PC-3 (cell line): ENCODE measurements around the gene APOA4. TPM values are rescaled to one million over a fixed set of nuclear protein-coding genes. Genes with fewer than 3 reads are reported as not detected.

Source experiments
- ATAC-seq: fragments of 200-7000 bp; cut with Tn5 transposase; 2 replicates; pipeline ENCODE4 v1.9.1; 2020; ENCODE audit warnings: mild to moderate bottlenecking, moderate library complexity
- BruUV-seq: library from RNA; stranded (reverse); fragments of 400-500 nt; replicated peaks from 2 replicates; lab custom pipeline; 2021; lab: Mats Ljungman, UMichigan
- CTCF ChIA-PET: fragments of 300-600 bp; sonication (Branson Sonifier 250); formaldehyde crosslinking; loops from one replicate; lab custom pipeline; 2022; ENCODE audit warnings: antibody characterized with exemption; lab: Charles Lee
- POLR2A ChIA-PET: fragments of 300-600 bp; sonication (Branson Sonifier 250); formaldehyde crosslinking; loops from one replicate; lab custom pipeline; 2022; ENCODE audit warnings: antibody characterized with exemption; ENCODE audit not compliant: unreplicated experiment; lab: Charles Lee
- DNase-seq: peaks from one replicate; pipeline ENCODE4 v3.0.0-alpha.2; 2015
- H2AFZ ChIP-seq: fragments of 300-600 bp; sonication (generic); 2 replicates; pipeline ENCODE4 v1.6.0; 2016; ENCODE audit warnings: antibody characterized with exemption, low read length
- H3F3A ChIP-seq: fragments of 300-600 bp; sonication (generic); one replicate; pipeline ENCODE4 v1.6.0; 2017; ENCODE audit warnings: antibody characterized with exemption, low read length, control low read depth, mild to moderate bottlenecking; ENCODE audit not compliant: unreplicated experiment
- H3K27ac ChIP-seq: fragments of 300-600 bp; sonication (generic); 2 replicates; pipeline ENCODE4 v1.5.1; 2016; ENCODE audit warnings: mild to moderate bottlenecking, low read length
- H3K27me3 ChIP-seq: fragments of 300-600 bp; sonication (generic); 2 replicates; pipeline ENCODE4 v1.6.1; 2016; ENCODE audit warnings: low read length, mixed read lengths
- H3K36me3 ChIP-seq: fragments of 300-600 bp; sonication (generic); 2 replicates; pipeline ENCODE4 v1.6.1; 2016; ENCODE audit warnings: low read depth, mixed run types, low read length, mixed read lengths
- H3K4me1 ChIP-seq: fragments of 300-600 bp; sonication (generic); 2 replicates; pipeline ENCODE4 v1.5.1; 2016; ENCODE audit warnings: low read length; ENCODE audit not compliant: insufficient read depth
- H3K4me2 ChIP-seq: fragments of 300-600 bp; sonication (generic); 2 replicates; pipeline ENCODE4 v1.6.0; 2016; ENCODE audit warnings: low read length
- H3K4me3 ChIP-seq: fragments of 300-600 bp; sonication (generic); 2 replicates; pipeline ENCODE4 v1.5.1; 2016; ENCODE audit warnings: mild to moderate bottlenecking, low read length, mixed read lengths
- H3K79me2 ChIP-seq: fragments of 300-600 bp; sonication (generic); 2 replicates; pipeline ENCODE4 v1.6.1; 2017; ENCODE audit warnings: low read length, mixed read lengths
- H3K9ac ChIP-seq: fragments of 300-600 bp; sonication (generic); 2 replicates; pipeline ENCODE4 v1.6.0; 2016; ENCODE audit warnings: mild to moderate bottlenecking, low read length
- H3K9me2 ChIP-seq: fragments of 300-600 bp; sonication (generic); replicated peaks from 2 replicates; pipeline ENCODE4 v1.6.1; 2016; ENCODE audit warnings: mixed run types, low read length, mixed read lengths
- H3K9me3 ChIP-seq: fragments of 300-600 bp; sonication (generic); 2 replicates; pipeline ENCODE4 v1.6.1; 2016; ENCODE audit warnings: low read length, mixed read lengths
- H4K20me1 ChIP-seq: fragments of 300-600 bp; sonication (generic); 2 replicates; pipeline ENCODE4 v1.6.1; 2016; ENCODE audit warnings: low read length, mixed read lengths
- EZH2 ChIP-seq: fragments of 300-600 bp; sonication (generic); IDR thresholded peaks from one replicate; pipeline ENCODE4 v1.6.1; 2017; ENCODE audit warnings: antibody characterized with exemption, mild to moderate bottlenecking, low read length; ENCODE audit not compliant: unreplicated experiment
- EZH2phosphoT487 ChIP-seq: fragments of 300-600 bp; sonication (generic); IDR thresholded peaks from 2 replicates; pipeline ENCODE4 v1.6.1; 2018; ENCODE audit warnings: mild to moderate bottlenecking, antibody characterized with exemption, low read length, borderline replicate concordance
- intact Hi-C: fragments of 100-400 bp; cut with micrococcal nuclease; formaldehyde crosslinking; loops from 2 replicates; pipeline ENCODE4 v1.9.0; 2023
- total RNA-seq: library from RNA; depleted of rRNA; stranded (reverse); fragments of >200 nt; gene quantifications from 2 replicates; pipeline ENCODE4 v1.2.3, GENCODE V29; 2014
- TF ChIP-seq, protein P1 (sequence below): fragments of 300-600 bp; sonication (generic); conservative IDR thresholded peaks from 2 replicates; pipeline ENCODE4 v1.5.1; 2017; ENCODE audit warnings: antibody characterized with exemption, low read depth, mild to moderate bottlenecking, low read length

APOA4 gene
- total RNA-seq, 1 experiment from 2014 or later: not detected

GRCh38 chr11:116825434-116825833 lies 2.3 kb upstream of the APOA4 start:
- Histone ChIP-seq H3K9ac (no peak overlapping the region), H3K4me2 (no peak overlapping the region), H3K79me2 (no peaks in the 10 kb centered on the region), H3K27me3 (no peaks in the 10 kb centered on the region), H3K9me2 (no peaks in the 10 kb centered on the region), H3K4me1 (no peaks in the 10 kb centered on the region), H3F3A (no peaks in the 10 kb centered on the region), H2AFZ (no peak overlapping the region), H3K27ac (no peak overlapping the region), H3K9me3 (no peaks in the 10 kb centered on the region), H3K36me3 (no peaks in the 10 kb centered on the region), H3K4me3 (no peak overlapping the region), H4K20me1 (no peaks in the 10 kb centered on the region)
- intact Hi-C loops: no loop called here
- no peak for ATAC-seq
- ChIA-PET POLR2A (no interaction called here), CTCF (no interaction called here)
- TF ChIP-seq, protein P1, sequence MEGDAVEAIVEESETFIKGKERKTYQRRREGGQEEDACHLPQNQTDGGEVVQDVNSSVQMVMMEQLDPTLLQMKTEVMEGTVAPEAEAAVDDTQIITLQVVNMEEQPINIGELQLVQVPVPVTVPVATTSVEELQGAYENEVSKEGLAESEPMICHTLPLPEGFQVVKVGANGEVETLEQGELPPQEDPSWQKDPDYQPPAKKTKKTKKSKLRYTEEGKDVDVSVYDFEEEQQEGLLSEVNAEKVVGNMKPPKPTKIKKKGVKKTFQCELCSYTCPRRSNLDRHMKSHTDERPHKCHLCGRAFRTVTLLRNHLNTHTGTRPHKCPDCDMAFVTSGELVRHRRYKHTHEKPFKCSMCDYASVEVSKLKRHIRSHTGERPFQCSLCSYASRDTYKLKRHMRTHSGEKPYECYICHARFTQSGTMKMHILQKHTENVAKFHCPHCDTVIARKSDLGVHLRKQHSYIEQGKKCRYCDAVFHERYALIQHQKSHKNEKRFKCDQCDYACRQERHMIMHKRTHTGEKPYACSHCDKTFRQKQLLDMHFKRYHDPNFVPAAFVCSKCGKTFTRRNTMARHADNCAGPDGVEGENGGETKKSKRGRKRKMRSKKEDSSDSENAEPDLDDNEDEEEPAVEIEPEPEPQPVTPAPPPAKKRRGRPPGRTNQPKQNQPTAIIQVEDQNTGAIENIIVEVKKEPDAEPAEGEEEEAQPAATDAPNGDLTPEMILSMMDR: no peak
- TF ChIP-seq EZH2: no peak
- no peak for TF ChIP-seq EZH2phosphoT487
- BruUV-seq: no TSS peak
- no peak for DNase-seq

DNA sequence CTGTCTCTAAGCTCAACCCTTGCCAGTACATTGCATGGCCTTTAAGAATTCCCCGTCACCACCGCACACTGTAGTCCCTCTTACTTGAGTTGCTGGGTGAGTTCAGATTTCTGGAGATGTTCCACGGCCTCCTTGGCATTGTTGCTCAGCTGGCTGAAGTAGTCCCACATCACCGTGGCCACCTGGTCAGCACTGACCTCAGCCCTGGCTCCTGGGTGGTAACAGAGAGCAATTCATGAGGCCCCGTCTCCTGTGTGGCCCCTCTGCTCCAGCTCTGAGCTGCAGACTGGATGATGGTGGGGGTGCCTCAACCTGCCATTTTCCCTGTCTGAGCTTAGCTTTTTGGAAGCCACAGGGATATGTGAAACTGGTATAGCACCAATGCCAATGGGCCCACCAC lies 529 bp downstream of the APOA4 start:
- no peak overlapping the region for H3K4me2 ChIP-seq
- H3K27ac ChIP-seq: no peak overlapping the region
- no peaks in the 10 kb centered on the region for H4K20me1 ChIP-seq
- ChIA-PET CTCF (interaction anchor here (0.6 kb wide), 1 partner anchor 14 kb away, joined by 3 read pairs; no protein-coding TSS in a partner anchor), POLR2A (no interaction called here)
- H3K9ac ChIP-seq: no peak overlapping the region
- no peaks in the 10 kb centered on the region for H3K9me2 ChIP-seq
- no peaks in the 10 kb centered on the region for H3K9me3 ChIP-seq
- no peak overlapping the region for H2AFZ ChIP-seq
- DNase-seq: no peak
- ATAC-seq: no peak
- H3K36me3 ChIP-seq: no peaks in the 10 kb centered on the region
- no peaks in the 10 kb centered on the region for H3F3A ChIP-seq
- intact Hi-C loops: no loop called here
- H3K4me3 ChIP-seq: no peak overlapping the region
- no TSS peak for BruUV-seq
- H3K27me3 ChIP-seq: no peaks in the 10 kb centered on the region
- TF ChIP-seq EZH2 (no peak), EZH2phosphoT487 (no peak)
- TF ChIP-seq, protein P1: no peak
- H3K79me2 ChIP-seq: no peaks in the 10 kb centered on the region
- no peaks in the 10 kb centered on the region for H3K4me1 ChIP-seq

- Histone ChIP-seq H3K27ac (no peak overlapping the region), H3K36me3 (no peaks in the 10 kb centered on the region), H3K27me3 (no peaks in the 10 kb centered on the region), H3K9me3 (no peaks in the 10 kb centered on the region), H3K9me2 (no peaks in the 10 kb centered on the region), H3F3A (no peaks in the 10 kb centered on the region), H3K4me3 (no peak overlapping the region), H3K9ac (no peak overlapping the region), H2AFZ (no peak overlapping the region), H3K4me1 (no peaks in the 10 kb centered on the region), H3K4me2 (no peak overlapping the region), H3K79me2 (no peaks in the 10 kb centered on the region), H4K20me1 (no peaks in the 10 kb centered on the region)
- BruUV-seq: no TSS peak
- DNase-seq (no peak), ATAC-seq (no peak)
- CTCF ChIA-PET: interaction anchor here (0.6 kb wide), 1 partner anchor 9 kb away, joined by 3 read pairs; no protein-coding TSS in a partner anchor
- intact Hi-C loops: no loop called here
- TF ChIP-seq, protein P1: no peak
- TF ChIP-seq EZH2 (no peak), EZH2phosphoT487 (no peak)
- POLR2A ChIA-PET: interaction anchor here (0.7 kb wide), 1 partner anchor 19 kb away, joined by 6 read pairs; no protein-coding TSS in a partner anchor
These were observed 1.8 kb downstream of the APOA4 start for GRCh38 chr11:116821050-116821918.
